ENCODE results near the gene CCR2. TPM values are rescaled to one million over a fixed set of nuclear protein-coding genes. Genes with fewer than 3 reads are reported as not detected.

Gene CCR2
- polyA plus RNA-seq, 1 of the 3 experiments (the other 2 are of a cell fraction) = not detected

DNA sequence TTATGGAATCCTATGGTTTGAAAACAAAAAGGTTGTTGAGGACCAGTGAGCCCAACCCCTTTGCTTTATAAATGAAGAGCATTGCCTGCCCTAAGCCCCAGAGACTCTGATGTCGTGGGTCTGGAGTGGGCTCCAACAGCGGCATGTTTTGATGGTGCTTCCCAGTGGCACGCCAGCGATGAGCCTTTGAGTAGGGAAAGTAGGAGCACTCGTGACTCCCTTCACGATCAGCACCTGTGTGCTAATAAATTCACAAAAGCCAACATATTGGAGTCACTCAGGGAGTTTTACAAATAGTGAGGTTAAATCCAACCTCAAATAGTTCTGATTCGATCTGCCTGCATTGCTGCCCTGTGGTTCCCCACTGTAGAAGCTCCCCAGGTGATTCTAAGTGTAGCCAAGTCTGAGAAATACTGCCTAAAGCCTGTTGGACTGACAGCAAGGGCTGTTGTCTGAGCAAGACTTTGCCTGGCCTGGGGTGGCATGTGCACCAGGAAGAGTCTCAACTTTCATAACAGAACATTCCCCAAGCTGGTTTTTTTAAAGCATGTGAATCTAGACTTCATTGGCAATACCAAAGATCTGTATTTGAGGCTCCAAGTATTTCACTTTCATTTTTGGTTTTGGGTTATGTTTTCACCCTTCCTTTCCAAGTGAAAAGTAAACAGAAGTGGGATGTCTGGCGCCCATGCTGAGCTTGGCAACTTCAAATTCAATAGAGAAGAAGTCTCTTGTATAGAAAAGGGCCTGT, 26.7 kb downstream of the CCR2 start:
- Histone ChIP-seq H3K27ac (ENCODE audit: low read depth in 2 of 2, low read length in 1 of 2) (no peak overlapping the region), H3K79me2 (ENCODE audit: insufficient read depth) (no peaks in the 10 kb centered on the region), H3F3A (replicated peaks; ENCODE audit: insufficient read depth) (no peaks in the 10 kb centered on the region), H4K20me1 (ENCODE audit: insufficient read depth) (no peaks in the 10 kb centered on the region), H3K36me3 (replicated peaks in 1 of 2; ENCODE audit: control insufficient read depth in 1 of 2, insufficient read depth in 2 of 2, low read length in 1 of 2) (no peaks in the 10 kb centered on the region), H3K4me3 (ENCODE audit: low read depth in 2 of 2, low read length in 1 of 2) (no peak overlapping the region), H3K4me1 (ENCODE audit: control insufficient read depth in 1 of 2, insufficient read depth in 2 of 2, low read depth in 1 of 2, low read length in 1 of 2) (no peaks in the 10 kb centered on the region; a peak in 1 of 4 replicates), H3K9ac (no peak overlapping the region), H3K9me2 (no peaks in the 10 kb centered on the region), H2AFZ (ENCODE audit: low read depth) (no peak overlapping the region), H3K27me3 (ENCODE audit: insufficient read depth) (peaks cover 43% of the 10 kb centered on the region; the same call in 1 of the 2 replicates), H3K4me2 (peak overlapping the region; percentile 64), H3K9me3 (no peaks in the 10 kb centered on the region)
- TF ChIP-seq NRF1 (IDR thresholded peaks at IDR 0.05; ENCODE audit: low read depth, low read length) = no peak
- TF ChIP-seq RAD21 (IDR thresholded peaks at IDR 0.05; ENCODE audit: low read length) = no peak
- TF ChIP-seq USF1 (IDR thresholded peaks at IDR 0.05; ENCODE audit: borderline replicate concordance, low read depth) = no peak
- TF ChIP-seq YY1 (IDR thresholded peaks at IDR 0.05; ENCODE audit: low read depth) = no peak
- TF ChIP-seq, protein P1, sequence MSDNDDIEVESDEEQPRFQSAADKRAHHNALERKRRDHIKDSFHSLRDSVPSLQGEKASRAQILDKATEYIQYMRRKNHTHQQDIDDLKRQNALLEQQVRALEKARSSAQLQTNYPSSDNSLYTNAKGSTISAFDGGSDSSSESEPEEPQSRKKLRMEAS (IDR thresholded peaks at IDR 0.05; ENCODE audit: low read depth) = no peak
- ChIA-PET CTCF (no interaction called here), POLR2A (no interaction called here)
- DNase-seq = no peak
- WGBS (ENCODE audit: low lambda C conversion rate) = 33% methylated on average over 7 of the region's 8 CpGs

DNA sequence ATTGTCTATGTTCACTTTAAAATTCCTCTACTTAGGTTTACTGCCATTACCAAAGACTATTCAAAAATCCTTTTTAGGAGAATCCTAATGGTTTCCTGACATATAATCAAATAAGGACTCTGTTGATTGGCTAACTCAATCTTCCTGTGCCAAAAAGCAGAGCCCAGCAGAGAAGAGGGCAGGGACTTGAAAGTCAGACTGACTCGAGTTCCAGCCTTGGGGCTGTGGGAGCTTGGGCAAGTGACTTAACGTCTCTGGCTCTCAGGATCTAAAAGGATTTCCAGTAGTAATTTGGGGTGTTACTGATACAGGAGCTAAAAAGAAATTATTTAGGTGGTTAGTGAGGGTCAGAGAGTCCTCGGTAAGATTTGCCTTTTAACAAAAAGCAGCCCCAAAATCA, 27.7 kb downstream of the CCR2 start:
- H3K4me1 ChIP-seq (ENCODE audit: control insufficient read depth in 1 of 2, insufficient read depth in 2 of 2, low read depth in 1 of 2, low read length in 1 of 2) = no peaks in the 10 kb centered on the region; a peak in 1 of 4 replicates
- no peak for DNase-seq
- H3K79me2 ChIP-seq (ENCODE audit: insufficient read depth) = no peaks in the 10 kb centered on the region
- WGBS (ENCODE audit: low lambda C conversion rate) = 0% methylated on average over 3 of the region's 3 CpGs
- H3K4me2 ChIP-seq = no peak overlapping the region
- H4K20me1 ChIP-seq (ENCODE audit: insufficient read depth) = no peaks in the 10 kb centered on the region
- no peaks in the 10 kb centered on the region for H3K9me2 ChIP-seq
- H3K27me3 ChIP-seq (ENCODE audit: insufficient read depth) = peaks cover 40% of the 10 kb centered on the region; the same call in 1 of the 2 replicates
- H3F3A ChIP-seq (replicated peaks; ENCODE audit: insufficient read depth) = no peaks in the 10 kb centered on the region
- H3K27ac ChIP-seq (ENCODE audit: low read depth in 2 of 2, low read length in 1 of 2) = no peak overlapping the region
- CTCF ChIA-PET = no interaction called here
- H3K36me3 ChIP-seq (replicated peaks in 1 of 2; ENCODE audit: control insufficient read depth in 1 of 2, insufficient read depth in 2 of 2, low read length in 1 of 2) = no peaks in the 10 kb centered on the region
- H2AFZ ChIP-seq (ENCODE audit: low read depth) = no peak overlapping the region
- no peak overlapping the region for H3K9ac ChIP-seq
- POLR2A ChIA-PET = no interaction called here
- no peak for TF ChIP-seq TAF1 (IDR thresholded peaks at IDR 0.05; ENCODE audit: borderline replicate concordance, low read depth, low read length)
- no peak for TF ChIP-seq EP300 (IDR thresholded peaks at IDR 0.05; ENCODE audit: borderline replicate concordance in 1 of 2, low read depth in 1 of 2, low read length in 1 of 2)
- TF ChIP-seq GATA2 (CRISPR knock-in tag; IDR thresholded peaks at IDR 0.05) = no peak
- no peak for TF ChIP-seq MEF2A (IDR thresholded peaks at IDR 0.05; ENCODE audit: borderline replicate concordance, low read depth)
- no peak for TF ChIP-seq CTCF (IDR thresholded peaks at IDR 0.05)
- TF ChIP-seq, protein P1 (IDR thresholded peaks at IDR 0.05; ENCODE audit: low read depth) = no peak
- no peak for TF ChIP-seq SMC3 (IDR thresholded peaks at IDR 0.05; ENCODE audit: low read depth, low read length)
- TF ChIP-seq RAD21 (IDR thresholded peaks at IDR 0.05; ENCODE audit: low read length) = no peak
- no peak for TF ChIP-seq GABPA (IDR thresholded peaks at IDR 0.05; ENCODE audit: low read depth)
- no peak for TF ChIP-seq RFX5 (IDR thresholded peaks at IDR 0.05; ENCODE audit: low read length)
- TF ChIP-seq, protein P2, sequence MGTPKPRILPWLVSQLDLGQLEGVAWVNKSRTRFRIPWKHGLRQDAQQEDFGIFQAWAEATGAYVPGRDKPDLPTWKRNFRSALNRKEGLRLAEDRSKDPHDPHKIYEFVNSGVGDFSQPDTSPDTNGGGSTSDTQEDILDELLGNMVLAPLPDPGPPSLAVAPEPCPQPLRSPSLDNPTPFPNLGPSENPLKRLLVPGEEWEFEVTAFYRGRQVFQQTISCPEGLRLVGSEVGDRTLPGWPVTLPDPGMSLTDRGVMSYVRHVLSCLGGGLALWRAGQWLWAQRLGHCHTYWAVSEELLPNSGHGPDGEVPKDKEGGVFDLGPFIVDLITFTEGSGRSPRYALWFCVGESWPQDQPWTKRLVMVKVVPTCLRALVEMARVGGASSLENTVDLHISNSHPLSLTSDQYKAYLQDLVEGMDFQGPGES (IDR thresholded peaks at IDR 0.05; ENCODE audit: low read depth, low read length) = no peak
- TF ChIP-seq USF1 (IDR thresholded peaks at IDR 0.05; ENCODE audit: borderline replicate concordance, low read depth) = no peak
- TF ChIP-seq ZBTB33 (IDR thresholded peaks at IDR 0.05; ENCODE audit: borderline replicate concordance, low read depth) = no peak
- TF ChIP-seq RCOR1 (IDR thresholded peaks at IDR 0.05; ENCODE audit: low read length) = no peak
- no peak for TF ChIP-seq EZH2phosphoT487 (IDR thresholded peaks at IDR 0.05; ENCODE audit: borderline replicate concordance, low read depth)
- no peak for TF ChIP-seq NFIC (IDR thresholded peaks at IDR 0.05; ENCODE audit: borderline replicate concordance)
- no peaks in the 10 kb centered on the region for H3K9me3 ChIP-seq
- H3K4me3 ChIP-seq (ENCODE audit: low read depth in 2 of 2, low read length in 1 of 2) = no peak overlapping the region
